ENCODE results near the gene NME7. TPM values are rescaled to one million over a fixed set of nuclear protein-coding genes. Genes with fewer than 3 reads are reported as not detected.

The NME7 gene
- total RNA-seq, 1 donor from 2014 or later: 60.6 TPM

DNA sequence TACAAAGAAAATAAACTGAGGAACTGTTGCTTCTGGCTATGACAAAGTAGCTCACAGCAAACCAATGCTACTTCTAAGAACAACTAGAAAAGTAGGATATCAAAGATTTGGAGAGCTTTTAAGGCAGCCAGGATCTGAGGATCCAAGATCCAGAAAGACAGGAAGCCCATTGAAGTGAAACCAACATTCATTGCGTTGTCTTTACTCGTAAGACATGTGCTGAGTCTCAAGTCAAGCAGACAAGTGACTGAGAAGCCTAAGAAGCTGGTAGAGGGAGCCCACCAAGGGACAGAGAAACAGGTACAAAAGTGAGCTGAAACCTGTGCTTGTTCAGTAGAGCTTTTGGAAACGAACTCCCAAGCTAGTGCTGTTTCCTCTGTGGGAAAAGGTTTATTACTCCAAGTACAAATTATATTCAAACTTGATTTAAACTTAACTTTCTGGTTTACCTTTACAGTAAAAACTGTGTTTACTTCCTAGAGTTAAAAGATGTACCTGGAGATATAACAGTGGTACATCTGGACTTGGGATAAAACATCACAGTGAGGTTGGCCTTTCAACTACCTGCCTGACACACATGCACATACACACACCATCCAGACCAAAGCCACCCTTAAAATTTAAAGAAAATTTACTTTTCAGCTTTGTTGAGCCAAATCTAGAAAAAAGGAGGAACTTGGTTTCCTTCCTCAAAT is 41.2 kb downstream of the NME7 start:
- H3K4me1 Mint-ChIP-seq: no peaks in the 10 kb centered on the region
- H3K9me3 ChIP-seq (ENCODE audit: low read depth): peaks cover 5% of the 10 kb centered on the region
- no peak overlapping the region for H3K27ac Mint-ChIP-seq
- H4K20me1 ChIP-seq (ENCODE audit: low read depth): no peaks in the 10 kb centered on the region
- no peaks in the 10 kb centered on the region for H3K27me3 ChIP-seq
- H3K36me3 Mint-ChIP-seq: peaks cover 7% of the 10 kb centered on the region
- no peak overlapping the region for H3K9ac ChIP-seq
- peaks cover 4% of the 10 kb centered on the region for H3K36me3 ChIP-seq
- peaks cover 4% of the 10 kb centered on the region for H3K4me1 ChIP-seq
- H3K4me2 ChIP-seq: no peak overlapping the region
- TF ChIP-seq EZH2phosphoT487 (IDR thresholded peaks at IDR 0.05): no peak
- TF ChIP-seq, protein P1, sequence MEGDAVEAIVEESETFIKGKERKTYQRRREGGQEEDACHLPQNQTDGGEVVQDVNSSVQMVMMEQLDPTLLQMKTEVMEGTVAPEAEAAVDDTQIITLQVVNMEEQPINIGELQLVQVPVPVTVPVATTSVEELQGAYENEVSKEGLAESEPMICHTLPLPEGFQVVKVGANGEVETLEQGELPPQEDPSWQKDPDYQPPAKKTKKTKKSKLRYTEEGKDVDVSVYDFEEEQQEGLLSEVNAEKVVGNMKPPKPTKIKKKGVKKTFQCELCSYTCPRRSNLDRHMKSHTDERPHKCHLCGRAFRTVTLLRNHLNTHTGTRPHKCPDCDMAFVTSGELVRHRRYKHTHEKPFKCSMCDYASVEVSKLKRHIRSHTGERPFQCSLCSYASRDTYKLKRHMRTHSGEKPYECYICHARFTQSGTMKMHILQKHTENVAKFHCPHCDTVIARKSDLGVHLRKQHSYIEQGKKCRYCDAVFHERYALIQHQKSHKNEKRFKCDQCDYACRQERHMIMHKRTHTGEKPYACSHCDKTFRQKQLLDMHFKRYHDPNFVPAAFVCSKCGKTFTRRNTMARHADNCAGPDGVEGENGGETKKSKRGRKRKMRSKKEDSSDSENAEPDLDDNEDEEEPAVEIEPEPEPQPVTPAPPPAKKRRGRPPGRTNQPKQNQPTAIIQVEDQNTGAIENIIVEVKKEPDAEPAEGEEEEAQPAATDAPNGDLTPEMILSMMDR (IDR thresholded peaks at IDR 0.05): no peak
- TF ChIP-seq EZH2 (IDR thresholded peaks at IDR 0.05): no peak
- H3K9me3 Mint-ChIP-seq: peaks cover 23% of the 10 kb centered on the region
- H3K4me3 ChIP-seq: no peak overlapping the region
- peaks cover 26% of the 10 kb centered on the region for H3K79me2 ChIP-seq (ENCODE audit: low read depth)
- no peak overlapping the region for H3K4me3 Mint-ChIP-seq
- H3K27ac ChIP-seq: no peak overlapping the region
- DNase-seq (ENCODE audit: low spot score): no peak
- H3K27me3 Mint-ChIP-seq (ENCODE audit: insufficient read depth, low read depth): no peaks in the 10 kb centered on the region
- H3F3A ChIP-seq (ENCODE audit: low read depth): no peaks in the 10 kb centered on the region
- H2AFZ ChIP-seq (replicated peaks): no peak overlapping the region

DNA sequence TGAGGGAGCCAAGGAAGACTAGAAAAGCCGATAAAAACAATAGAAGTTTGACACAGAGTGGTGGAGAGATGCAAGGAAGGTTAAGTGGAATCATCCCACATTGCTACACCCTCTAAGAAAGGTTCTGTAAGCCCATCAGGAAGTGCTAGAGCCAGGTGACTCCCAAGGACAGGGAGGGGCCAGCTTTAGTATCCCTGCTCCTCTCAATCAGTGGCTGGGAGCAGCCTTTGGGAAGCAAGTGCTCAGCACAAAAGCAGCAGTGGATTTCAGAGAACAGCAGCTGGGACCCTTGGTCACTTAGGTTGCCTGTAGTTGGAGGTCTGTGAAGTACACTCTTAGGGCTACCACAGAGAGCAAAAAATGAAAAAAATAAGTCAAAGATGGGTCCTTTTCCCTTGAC is 42.5 kb downstream of the NME7 start:
- Mint-ChIP-seq H3K27ac (no peak overlapping the region), H3K4me3 (no peak overlapping the region), H3K27me3 (ENCODE audit: insufficient read depth, low read depth) (no peaks in the 10 kb centered on the region), H3K9me3 (peaks cover 12% of the 10 kb centered on the region), H3K36me3 (peaks cover 7% of the 10 kb centered on the region), H3K4me1 (no peaks in the 10 kb centered on the region)
- TF ChIP-seq EZH2phosphoT487 (IDR thresholded peaks at IDR 0.05) (no peak), EZH2 (IDR thresholded peaks at IDR 0.05) (no peak)
- TF ChIP-seq, protein P1 (IDR thresholded peaks at IDR 0.05): no peak
- no peak overlapping the region for H3K4me3 ChIP-seq
- DNase-seq (ENCODE audit: low spot score): peak; percentile 47
- H3K27ac ChIP-seq: no peak overlapping the region
- H3K36me3 ChIP-seq: no peaks in the 10 kb centered on the region
- H3F3A ChIP-seq (ENCODE audit: low read depth): no peaks in the 10 kb centered on the region
- peaks cover 14% of the 10 kb centered on the region for H3K79me2 ChIP-seq (ENCODE audit: low read depth)
- H3K9me3 ChIP-seq (ENCODE audit: low read depth): no peaks in the 10 kb centered on the region
- H3K27me3 ChIP-seq: no peaks in the 10 kb centered on the region
- H4K20me1 ChIP-seq (ENCODE audit: low read depth): no peaks in the 10 kb centered on the region
- H2AFZ ChIP-seq (replicated peaks): no peak overlapping the region
- H3K4me2 ChIP-seq: no peak overlapping the region
- H3K9ac ChIP-seq: no peak overlapping the region
- H3K4me1 ChIP-seq: peaks cover 4% of the 10 kb centered on the region

DNA sequence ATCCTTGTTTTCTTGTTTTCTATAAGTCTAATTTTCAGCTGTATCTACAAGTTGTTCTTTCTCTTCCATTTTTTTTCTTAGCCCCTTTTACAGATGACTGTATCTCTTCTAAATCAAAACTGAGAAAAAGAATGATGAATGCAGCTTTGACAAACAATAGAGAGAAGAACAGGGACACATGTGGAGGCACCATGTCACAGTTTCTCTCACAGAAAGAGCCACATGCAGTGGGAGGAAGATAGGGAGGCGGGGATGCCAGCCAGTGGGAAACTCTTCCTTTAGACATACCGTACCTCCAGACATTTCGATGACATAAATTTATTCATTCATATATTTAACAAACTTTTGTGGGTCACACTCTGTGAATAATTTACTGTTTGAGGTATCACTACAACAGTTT is 45.5 kb downstream of the NME7 start:
- no peak overlapping the region for H3K4me3 Mint-ChIP-seq
- H3K36me3 Mint-ChIP-seq: peaks cover 2% of the 10 kb centered on the region
- Histone ChIP-seq H3K4me1 (peaks cover 4% of the 10 kb centered on the region), H3K4me2 (no peak overlapping the region), H3K27ac (no peak overlapping the region), H3K36me3 (no peaks in the 10 kb centered on the region), H2AFZ (replicated peaks) (no peak overlapping the region), H3K4me3 (no peak overlapping the region), H3K9ac (no peak overlapping the region), H4K20me1 (ENCODE audit: low read depth) (no peaks in the 10 kb centered on the region), H3K27me3 (no peaks in the 10 kb centered on the region), H3F3A (ENCODE audit: low read depth) (no peaks in the 10 kb centered on the region), H3K79me2 (ENCODE audit: low read depth) (no peaks in the 10 kb centered on the region), H3K9me3 (ENCODE audit: low read depth) (no peaks in the 10 kb centered on the region)
- no peaks in the 10 kb centered on the region for H3K9me3 Mint-ChIP-seq
- DNase-seq (ENCODE audit: low spot score): no peak
- H3K4me1 Mint-ChIP-seq: peaks cover 7% of the 10 kb centered on the region
- H3K27me3 Mint-ChIP-seq (ENCODE audit: insufficient read depth, low read depth): no peaks in the 10 kb centered on the region
- no peak overlapping the region for H3K27ac Mint-ChIP-seq
- TF ChIP-seq EZH2 (IDR thresholded peaks at IDR 0.05) (no peak), EZH2phosphoT487 (IDR thresholded peaks at IDR 0.05) (no peak)
- TF ChIP-seq, protein P1 (IDR thresholded peaks at IDR 0.05): no peak
